Glomerular visceral epithelial cell (primary cell): ENCODE measurements around the gene ZC3HAV1.

ENCODE experiments used
- DNase-seq: peaks from one replicate; pipeline ENCODE4 v3.0.0-alpha.2; 2016; ENCODE audit errors: extremely low spot score

The ZC3HAV1 gene

GRCh38 chr7:139022286-139022685 is 87.2 kb downstream of the ZC3HAV1 start:
- DNase-seq = no peak

GRCh38 chr7:139018910-139019309 is 90.6 kb downstream of the ZC3HAV1 start:
- no peak for DNase-seq

GRCh38 chr7:139016931-139017511 is 92.5 kb downstream of the ZC3HAV1 start:
- DNase-seq = peak; percentile 66

GRCh38 chr7:139011373-139011772 is 98.1 kb downstream of the ZC3HAV1 start:
- DNase-seq = no peak

- DNase-seq = no peak
Measured at GRCh38 chr7:139004321-139005090, 105.0 kb downstream of the ZC3HAV1 start.

GRCh38 chr7:138999414-138999813 is 110.1 kb downstream of the ZC3HAV1 start:
- DNase-seq = no peak
